Erythroblast (primary cell): ENCODE data around the gene TRMT2A.

ENCODE experiments used
- GATA1 ChIP-seq: IDR thresholded peaks from 2 replicates; pipeline ENCODE4 v1.6.1; 2011; ENCODE audit warnings: low read depth, mild to moderate bottlenecking, control low read depth, low read length, moderate library complexity
- POLR2A ChIP-seq: IDR thresholded peaks from 2 replicates; pipeline ENCODE4 v1.6.1; 2011; ENCODE audit warnings: mild to moderate bottlenecking, low read length

DNA sequence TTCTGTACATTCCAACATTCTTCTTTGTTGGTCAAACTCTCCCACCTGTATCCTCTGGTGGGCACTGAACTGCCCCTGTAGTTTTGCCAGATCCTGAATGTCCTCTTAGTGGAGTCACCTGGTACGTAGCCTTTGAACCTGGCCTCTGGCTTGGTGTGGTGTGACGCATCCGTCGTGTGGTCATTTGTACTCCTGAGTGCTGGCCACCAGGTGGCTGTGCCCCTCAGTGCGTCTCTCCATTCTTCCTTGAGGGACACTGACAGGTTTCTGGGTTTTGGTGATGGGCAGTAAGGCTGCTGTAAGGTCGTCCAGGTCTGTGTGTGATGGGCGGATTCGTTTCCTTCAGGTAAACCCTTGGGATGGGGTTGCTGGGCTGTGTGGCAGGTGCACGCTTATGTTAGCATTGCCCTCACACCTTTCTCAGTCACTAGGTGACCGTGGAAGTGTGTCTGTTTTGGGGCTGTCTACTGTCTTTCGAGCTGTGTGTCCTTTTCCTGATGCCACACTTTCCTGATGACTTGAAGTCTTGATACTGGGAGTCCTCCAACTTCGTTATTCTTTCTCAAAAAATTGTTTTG is 14.7 kb downstream of the TRMT2A start:
- TF ChIP-seq POLR2A = no peak
- no peak for TF ChIP-seq GATA1
